ENCODE results near the gene ZNF574.
A peak's percentile ranks its signal among the peaks of the same experiment; 100 is the strongest.
"Not testable (repeated sequence)": the region's sequence is repeated elsewhere in the genome, so short reads cannot be mapped to it uniquely, and the experiment has no call there.

ZNF574 gene

GRCh38 chr19:42075616-42076379 lies at the start of gene ZNF574:
ZNF574 (plus strand) TSS chr19:42076166; CDS start chr19:42078607, 2,441 bp downstream.
- DNase-seq, result peak; percentile 99

GRCh38 chr19:42028304-42029216 lies 47.4 kb upstream of the ZNF574 start:
- DNase-seq, result no peak

GRCh38 chr19:42030645-42031440 lies 45.1 kb upstream of the ZNF574 start:
- no peak for DNase-seq

GRCh38 chr19:42032431-42032830 lies 43.5 kb upstream of the ZNF574 start:
- DNase-seq, result no peak

- DNase-seq, result no peak
Observed at GRCh38 chr19:42033413-42033812, 42.6 kb upstream of the ZNF574 start.

- peak; percentile 72 for DNase-seq
Observed at GRCh38 chr19:42034640-42035391, 41.1 kb upstream of the ZNF574 start.

GRCh38 chr19:42037649-42038048 lies 38.3 kb upstream of the ZNF574 start:
- no peak for DNase-seq

GRCh38 chr19:42038666-42039065 lies 37.3 kb upstream of the ZNF574 start:
- no peak for DNase-seq

- no peak for DNase-seq
Observed at GRCh38 chr19:42040031-42040430, 35.9 kb upstream of the ZNF574 start.

- not testable (repeated sequence) for DNase-seq
Observed at GRCh38 chr19:42040491-42040890, 35.5 kb upstream of the ZNF574 start.

GRCh38 chr19:42042455-42043170 lies 33.4 kb upstream of the ZNF574 start:
- no peak for DNase-seq

GRCh38 chr19:42045575-42045974 lies 30.4 kb upstream of the ZNF574 start:
- DNase-seq, result no peak

- peak; percentile 31 for DNase-seq
Observed at GRCh38 chr19:42048992-42049391, 27.0 kb upstream of the ZNF574 start.

GRCh38 chr19:42051166-42052115 lies 24.5 kb upstream of the ZNF574 start:
- DNase-seq, result no peak

GRCh38 chr19:42052241-42052863 lies 23.6 kb upstream of the ZNF574 start:
- no peak for DNase-seq

GRCh38 chr19:42053037-42053935 lies 22.7 kb upstream of the ZNF574 start:
- no peak for DNase-seq

- DNase-seq, result no peak
Observed at GRCh38 chr19:42054205-42054604, 21.8 kb upstream of the ZNF574 start.

- DNase-seq, result no peak
Observed at GRCh38 chr19:42057846-42058245, 18.1 kb upstream of the ZNF574 start.

- no peak for DNase-seq
Observed at GRCh38 chr19:42059196-42059595, 16.8 kb upstream of the ZNF574 start.
